ENCODE data around the gene HPSE2. TPM values are rescaled to one million over a fixed set of nuclear protein-coding genes. Genes with fewer than 3 reads are reported as not detected.
A peak's percentile ranks its signal among the peaks of the same experiment; 100 is the strongest.

The HPSE2 gene
- total RNA-seq (2016; rRNA removed; fragmentation: Illumina TruSeq; extraction: Trizol) (not detected in 2 replicates), polyA plus RNA-seq (2011; rRNA removed) (0.01 TPM in 2 replicates), polyA minus RNA-seq (2011; rRNA and poly(A)+ RNA removed; ENCODE audit: low replicate concordance) (not detected in 2 replicates), Bru-seq, nascent RNA (percentile 9 among the genes with signal in this experiment), BruChase-seq, experiment 1, labeled RNA remaining after a 6-hour chase (percentile 9 among the genes with signal in this experiment), BruChase-seq, experiment 2, labeled RNA remaining after a 2-hour chase (percentile 13 among the genes with signal in this experiment)
- total RNA-seq (2016; cell fraction: cytosol; rRNA removed; fragmentation: Illumina TruSeq; extraction: Trizol; ENCODE audit: low read depth), result not detected in 2 replicates
- total RNA-seq (2016; cell fraction: insoluble cytoplasmic fraction; rRNA removed; fragmentation: Illumina TruSeq; extraction: Trizol), result not detected in 2 replicates
- total RNA-seq (2016; cell fraction: membrane; rRNA removed; fragmentation: Illumina TruSeq; extraction: Trizol), result not detected in 2 replicates
- total RNA-seq (2016; cell fraction: nucleus; rRNA removed; fragmentation: Illumina TruSeq; extraction: Trizol), result not detected in 2 replicates
- not detected in 2 replicates for polyA plus RNA-seq (2011; cell fraction: cytosol; rRNA removed)
- not detected in 2 replicates for polyA plus RNA-seq (2011; cell fraction: nucleus; rRNA removed)
- polyA plus RNA-seq (2012), result not detected in 2 replicates
- not detected in 2 replicates for polyA plus RNA-seq (2016; cell fraction: cytosol; fragmentation: Illumina TruSeq; extraction: Trizol; ENCODE audit: low read depth)
- not detected in 2 replicates for polyA plus RNA-seq (2016; cell fraction: insoluble cytoplasmic fraction; fragmentation: Illumina TruSeq; extraction: Trizol; ENCODE audit: low read depth)
- polyA plus RNA-seq (2016; cell fraction: membrane; fragmentation: Illumina TruSeq; extraction: Trizol; ENCODE audit: low read depth), result not detected in 2 replicates
- not detected in 2 replicates for polyA plus RNA-seq (2016; cell fraction: nucleus; fragmentation: Illumina TruSeq; extraction: Trizol; ENCODE audit: insufficient read depth, low read depth)
- polyA minus RNA-seq (2011; cell fraction: cytosol; rRNA and poly(A)+ RNA removed), result not detected in 2 replicates
- 0.13 TPM in 1 of 2 replicates, not detected in the other for polyA minus RNA-seq (2011; cell fraction: nucleus; rRNA and poly(A)+ RNA removed)
- long read RNA-seq, experiment 1, result 0 reads
- long read RNA-seq, experiment 2, result 0 reads

GRCh38 chr10:99235658-99236626 is at the start of gene HPSE2:
TSS of gene HPSE2 (minus strand) at chr10:99235852.
- no peak for FAIRE-seq
- H3K27me3 ChIP-seq (ENCODE audit: control insufficient read depth in 1 of 2, insufficient read depth in 2 of 2, low read length in 2 of 2), result peaks cover 8 to 57% of the 10 kb centered on the region in 2 experiments
- no peak for ATAC-seq
- intact Hi-C loops (cut with micrococcal nuclease; ENCODE audit: unreplicated experiment) (no loop called here), in situ Hi-C loops (cut with HindIII; ENCODE audit: extremely low pct_ligation_motif_present, low pct_unique_long_range_greater_than_20kb) (no loop called here)
- CTCF ChIA-PET (ENCODE audit: low intra/inter-chr PET ratio, low total read pairs), result no interaction called here
- H3K36me3 ChIP-seq (replicated peaks in 1 of 2; ENCODE audit: control insufficient read depth in 1 of 2, insufficient read depth in 2 of 2, low read length in 2 of 2), result no peaks in the 10 kb centered on the region
- DNase-seq (ENCODE audit: low spot score), result no peak
- H4K20me1 ChIP-seq (ENCODE audit: insufficient read depth, low read length), result no peaks in the 10 kb centered on the region
- no peak within 1 kb of the TSS for H3K4me2 ChIP-seq (ENCODE audit: low read depth, low read length)
- no peak within 1 kb of the TSS for H3K9ac ChIP-seq (ENCODE audit: insufficient read depth, low read depth, low read length)
- no peak within 1 kb of the TSS for H3K4me3 ChIP-seq (replicated peaks in 1 of 3; ENCODE audit: insufficient read depth in 1 of 3, low read depth in 2 of 3, low read length in 3 of 3)
- H3K27ac ChIP-seq (ENCODE audit: extremely low read length, insufficient read depth, low read length), result no peak within 1 kb of the TSS
- no peaks in the 10 kb centered on the region for H3K79me2 ChIP-seq (ENCODE audit: insufficient read depth, low read length)
- no peaks in the 10 kb centered on the region for H3K4me1 ChIP-seq (ENCODE audit: insufficient read depth, low read length)
- POLR2A ChIA-PET, result no interaction called here
- no peaks in the 10 kb centered on the region for H3K9me3 ChIP-seq (ENCODE audit: low read length)
- BruUV-seq (replicated peaks), result no TSS peak
- WGBS (ENCODE audit: low lambda C conversion rate), result 28% methylated on average over 27 of the region's 43 CpGs
- no peak within 1 kb of the TSS for H2AFZ ChIP-seq (ENCODE audit: low read length)
- TF ChIP-seq XRCC5 (optimal IDR thresholded peaks at IDR 0.05; ENCODE audit: low read length) (no peak), ZNF275 (CRISPR knock-in tag; IDR thresholded peaks at IDR 0.05; ENCODE audit: borderline replicate concordance) (no peak), HNF4A (CRISPR knock-in tag; IDR thresholded peaks at IDR 0.05) (no peak), ATF6 (CRISPR knock-in tag; conservative IDR thresholded peaks at IDR 0.05) (no peak), MTA3 (CRISPR knock-in tag; IDR thresholded peaks at IDR 0.05) (no peak), NR2C2 (CRISPR knock-in tag; IDR thresholded peaks at IDR 0.05; ENCODE audit: borderline replicate concordance) (no peak), HCFC1 (IDR thresholded peaks at IDR 0.05; ENCODE audit: low read depth, low read length) (no peak), ZBTB1 (CRISPR knock-in tag; IDR thresholded peaks at IDR 0.05; ENCODE audit: borderline replicate concordance) (no peak), ETV6 (CRISPR knock-in tag; conservative IDR thresholded peaks at IDR 0.05) (no peak), SALL1 (CRISPR knock-in tag; IDR thresholded peaks at IDR 0.05) (no peak), PBX2 (CRISPR knock-in tag; IDR thresholded peaks at IDR 0.05) (no peak), ZNF879 (CRISPR knock-in tag; IDR thresholded peaks at IDR 0.05) (no peak), TCF7L2 (IDR thresholded peaks at IDR 0.05; ENCODE audit: low read depth, low read length) (no peak), RFX1 (IDR thresholded peaks at IDR 0.05) (no peak), ZNF382 (CRISPR knock-in tag; IDR thresholded peaks at IDR 0.05; ENCODE audit: borderline replicate concordance) (no peak)
